ENCODE results near the gene ACAA1. TPM values are rescaled to one million over a fixed set of nuclear protein-coding genes. Genes with fewer than 3 reads are reported as not detected.

ACAA1 gene
- total and polyA plus RNA-seq, 2 of the 4 experiments (the other 2 are of a cell fraction) = 30.8 to 62.4 TPM

DNA sequence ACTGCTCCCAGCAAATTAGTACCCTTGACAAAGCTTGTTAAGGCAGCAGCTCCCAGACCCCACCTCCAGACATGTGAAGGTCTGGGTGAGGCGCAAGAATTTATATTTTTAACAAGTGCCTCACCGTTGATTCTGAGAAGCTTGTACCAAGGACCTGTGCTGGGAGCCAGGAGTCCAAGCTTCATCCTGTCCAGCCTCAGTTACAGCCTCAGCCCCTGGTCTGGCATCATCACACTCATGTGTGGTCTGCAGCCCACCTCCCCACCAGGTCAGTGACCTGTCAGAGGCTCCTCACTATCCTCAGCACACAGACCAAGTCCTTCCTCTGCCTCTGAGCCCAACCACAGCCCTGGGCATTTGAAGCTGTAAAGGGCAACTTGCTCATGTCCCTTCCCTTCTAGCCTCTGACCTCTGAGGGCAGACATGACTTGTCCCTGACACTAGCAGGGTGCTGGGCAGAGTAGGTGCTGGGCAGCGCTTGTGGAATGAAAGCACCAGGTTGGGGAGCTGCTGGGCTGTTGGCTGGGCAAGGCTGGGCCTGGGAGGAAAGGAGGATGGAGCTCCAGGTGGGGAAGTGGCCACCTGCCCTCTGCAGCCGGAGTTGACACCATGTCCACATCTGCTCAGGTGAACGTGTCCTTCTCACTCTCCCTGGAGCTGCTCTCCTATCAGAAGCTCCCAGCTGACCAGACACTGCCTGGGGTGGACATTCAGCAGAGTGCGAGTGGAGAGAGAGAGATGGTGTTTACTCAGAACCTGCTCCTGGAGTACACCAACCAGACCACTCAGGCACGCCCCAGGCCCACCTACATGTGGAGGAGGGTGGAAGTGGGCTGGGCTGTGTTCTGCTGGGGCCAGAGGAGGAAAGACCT is 16.9 kb downstream of the ACAA1 start:
- no peak overlapping the region for H3K56ac ChIP-seq (ENCODE audit: extremely low read depth, insufficient read depth, low read length)
- intact Hi-C loops (cut with micrococcal nuclease) = loop anchor here (2.0 kb wide), 1 partner anchor 227 kb away; the partner anchor contains the start of gene XYLB

More for the DNA sequence above, 16.9 kb downstream of the ACAA1 start:
- BruUV-seq (replicated peaks) = no TSS peak
- no peak overlapping the region for H2AFZ ChIP-seq (replicated peaks; ENCODE audit: low read length, poor library complexity)
- no peak overlapping the region for H3K14ac ChIP-seq (replicated peaks; ENCODE audit: low read depth, low read length)
- no peak overlapping the region for H3K4me3 ChIP-seq (ENCODE audit: insufficient read depth, low read depth, low read length)
- H3K4ac ChIP-seq (ENCODE audit: low read depth, low read length) = no peak overlapping the region
- no peak overlapping the region for H3K4me2 ChIP-seq (ENCODE audit: low read depth, low read length)
- no peak overlapping the region for H4K91ac ChIP-seq (ENCODE audit: insufficient read depth, low read depth, low read length)
- POLR2A ChIA-PET (ENCODE audit: unreplicated experiment) = interaction anchor here (1.1 kb wide), 1 partner anchor 17 kb away, joined by 3 read pairs; the partner anchor contains the start of gene ACAA1
- H4K5ac ChIP-seq (ENCODE audit: low read depth, low read length) = no peak overlapping the region
- no peak overlapping the region for H2AK9ac ChIP-seq (replicated peaks; ENCODE audit: low read depth, low read length, poor library complexity)
- no peak overlapping the region for H2AK5ac ChIP-seq (ENCODE audit: low read depth, low read length)
- H3K27ac ChIP-seq (ENCODE audit: insufficient read depth, low read length) = no peak overlapping the region
- H3K27me3 ChIP-seq (ENCODE audit: control insufficient read depth, insufficient read depth, low read length) = peaks cover 6% of the 10 kb centered on the region; the same call in 1 of the 2 replicates
- H4K20me1 ChIP-seq (ENCODE audit: insufficient read depth, low read length) = no peaks in the 10 kb centered on the region
- peaks cover 24% of the 10 kb centered on the region for H3K36me3 ChIP-seq (ENCODE audit: control insufficient read depth, insufficient read depth, low read length)
- no peak overlapping the region for H3K18ac ChIP-seq (ENCODE audit: low read depth, low read length)
- no peaks in the 10 kb centered on the region for H3K9me3 ChIP-seq (ENCODE audit: control insufficient read depth, insufficient read depth, low read length)
- H3K9me1 ChIP-seq (ENCODE audit: insufficient read depth, low read length) = 0 out of 2 replicates have a peak, but pooled peaks cover 3% of the 10 kb centered on the region
- H2BK20ac ChIP-seq (ENCODE audit: low read depth, low read length) = no peak overlapping the region
- H3K4me1 ChIP-seq (ENCODE audit: control insufficient read depth, insufficient read depth, low read length) = no peaks in the 10 kb centered on the region
- no peak overlapping the region for H2BK15ac ChIP-seq (ENCODE audit: low read depth, low read length)
- no peak overlapping the region for H2BK5ac ChIP-seq (ENCODE audit: low read depth, low read length, poor library complexity, severe bottlenecking)
- H3K23ac ChIP-seq (ENCODE audit: low read depth, low read length) = no peak overlapping the region
- TF ChIP-seq, protein P1, sequence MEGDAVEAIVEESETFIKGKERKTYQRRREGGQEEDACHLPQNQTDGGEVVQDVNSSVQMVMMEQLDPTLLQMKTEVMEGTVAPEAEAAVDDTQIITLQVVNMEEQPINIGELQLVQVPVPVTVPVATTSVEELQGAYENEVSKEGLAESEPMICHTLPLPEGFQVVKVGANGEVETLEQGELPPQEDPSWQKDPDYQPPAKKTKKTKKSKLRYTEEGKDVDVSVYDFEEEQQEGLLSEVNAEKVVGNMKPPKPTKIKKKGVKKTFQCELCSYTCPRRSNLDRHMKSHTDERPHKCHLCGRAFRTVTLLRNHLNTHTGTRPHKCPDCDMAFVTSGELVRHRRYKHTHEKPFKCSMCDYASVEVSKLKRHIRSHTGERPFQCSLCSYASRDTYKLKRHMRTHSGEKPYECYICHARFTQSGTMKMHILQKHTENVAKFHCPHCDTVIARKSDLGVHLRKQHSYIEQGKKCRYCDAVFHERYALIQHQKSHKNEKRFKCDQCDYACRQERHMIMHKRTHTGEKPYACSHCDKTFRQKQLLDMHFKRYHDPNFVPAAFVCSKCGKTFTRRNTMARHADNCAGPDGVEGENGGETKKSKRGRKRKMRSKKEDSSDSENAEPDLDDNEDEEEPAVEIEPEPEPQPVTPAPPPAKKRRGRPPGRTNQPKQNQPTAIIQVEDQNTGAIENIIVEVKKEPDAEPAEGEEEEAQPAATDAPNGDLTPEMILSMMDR (conservative IDR thresholded peaks at IDR 0.05; ENCODE audit: low read depth, low read length) = no peak
- TF ChIP-seq POLR2A (IDR thresholded peaks at IDR 0.05; ENCODE audit: low read depth, low read length) = no peak
- TF ChIP-seq RFX5 (IDR thresholded peaks at IDR 0.05; ENCODE audit: low read depth, low read length) = no peak
- no peak for TF ChIP-seq MAFK (IDR thresholded peaks at IDR 0.05; ENCODE audit: low read depth, low read length)
- TF ChIP-seq MXI1 (IDR thresholded peaks at IDR 0.05; ENCODE audit: borderline replicate concordance, low read depth, low read length) = no peak
- no peak for TF ChIP-seq SMC3 (IDR thresholded peaks at IDR 0.05; ENCODE audit: low read depth, low read length)
- no peak for TF ChIP-seq CHD1 (IDR thresholded peaks at IDR 0.05; ENCODE audit: low read depth, low read length)
- no peak for TF ChIP-seq MAZ (IDR thresholded peaks at IDR 0.05; ENCODE audit: borderline replicate concordance, low read depth, low read length)
- TF ChIP-seq BHLHE40 (IDR thresholded peaks at IDR 0.05; ENCODE audit: low read depth, low read length) = no peak
- no peak for TF ChIP-seq FOS (IDR thresholded peaks at IDR 0.05; ENCODE audit: low read depth, low read length)
- no peak for TF ChIP-seq CEBPB (IDR thresholded peaks at IDR 0.05; ENCODE audit: low read depth, low read length)
- TF ChIP-seq, protein P2, sequence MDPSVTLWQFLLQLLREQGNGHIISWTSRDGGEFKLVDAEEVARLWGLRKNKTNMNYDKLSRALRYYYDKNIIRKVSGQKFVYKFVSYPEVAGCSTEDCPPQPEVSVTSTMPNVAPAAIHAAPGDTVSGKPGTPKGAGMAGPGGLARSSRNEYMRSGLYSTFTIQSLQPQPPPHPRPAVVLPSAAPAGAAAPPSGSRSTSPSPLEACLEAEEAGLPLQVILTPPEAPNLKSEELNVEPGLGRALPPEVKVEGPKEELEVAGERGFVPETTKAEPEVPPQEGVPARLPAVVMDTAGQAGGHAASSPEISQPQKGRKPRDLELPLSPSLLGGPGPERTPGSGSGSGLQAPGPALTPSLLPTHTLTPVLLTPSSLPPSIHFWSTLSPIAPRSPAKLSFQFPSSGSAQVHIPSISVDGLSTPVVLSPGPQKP (IDR thresholded peaks at IDR 0.05; ENCODE audit: borderline replicate concordance, low read depth, low read length) = no peak
- H3K79me1 ChIP-seq (ENCODE audit: low read depth in 1 of 2, low read length in 2 of 2) = no peaks in the 10 kb centered on the region
- no peak overlapping the region for H3K9ac ChIP-seq (ENCODE audit: low read depth, low read length)
- H2BK120ac ChIP-seq (ENCODE audit: low read depth, low read length) = no peak overlapping the region
- CTCF ChIA-PET = interaction anchor here (1.0 kb wide), 1 partner anchor 178 kb away, joined by 3 read pairs; no protein-coding TSS in a partner anchor
- in situ Hi-C loops (cut with MboI; ENCODE audit: low sequenced_read_pairs) = loop anchor here (10.0 kb wide), 1 partner anchor 225 kb away; the partner anchor contains the start of gene XYLB
- no peak for DNase-seq
- WGBS, 2 experiments (ENCODE audit: extremely low coverage in 2 of 2, insufficient read length in 1 of 2) = no CpG with 5 or more reads among the region's 7 CpGs
- dilution Hi-C loops (cut with HindIII; ENCODE audit: low sequenced_read_pairs, unreplicated experiment) = no loop called here
- H4K8ac ChIP-seq (ENCODE audit: low read depth in 2 of 2, low read length in 2 of 2) = no peak overlapping the region
- no peak for ATAC-seq (ENCODE audit: low read depth)
